DOHH2 (cell line): ENCODE measurements around the gene LBHD1.

Experiments used
- H3F3A ChIP-seq: fragments of 200-600 bp; sonication (generic), shearing (Covaris generic); 2 replicates; pipeline ENCODE4 v1.6.0; 2016; ENCODE audit warnings: antibody characterized with exemption, mild to moderate bottlenecking; ENCODE audit not compliant: control insufficient read depth, insufficient read depth
- H3K27ac ChIP-seq: fragments of 200-600 bp; sonication (generic); 2 replicates; pipeline ENCODE4 v1.5.1; 2014; ENCODE audit warnings: low read depth, mild to moderate bottlenecking, low read length, moderate library complexity
- H3K27me3 ChIP-seq: fragments of 200-600 bp; sonication (generic); 2 replicates; pipeline ENCODE4 v1.6.1; 2014; ENCODE audit warnings: mild to moderate bottlenecking, low read length, mixed read lengths; ENCODE audit not compliant: control insufficient read depth
- H3K36me3 ChIP-seq: fragments of 200-600 bp; sonication (generic); 2 replicates; pipeline ENCODE4 v1.6.1; 2014; ENCODE audit warnings: mild to moderate bottlenecking, low read length, moderate library complexity, mixed read lengths; ENCODE audit not compliant: control insufficient read depth
- H3K4me1 ChIP-seq: fragments of 200-600 bp; sonication (generic); 2 replicates; pipeline ENCODE4 v1.6.1; 2014; ENCODE audit warnings: mild to moderate bottlenecking, low read length, mixed read lengths; ENCODE audit not compliant: control insufficient read depth
- H3K4me2 ChIP-seq: fragments of 200-600 bp; sonication (generic); 2 replicates; pipeline ENCODE4 v1.6.0; 2014; ENCODE audit warnings: mild to moderate bottlenecking, low read length, moderate library complexity
- H3K4me3 ChIP-seq: fragments of 200-600 bp; sonication (generic); 2 replicates; pipeline ENCODE4 v1.5.1; 2014; ENCODE audit warnings: mild to moderate bottlenecking, low read length, mixed read lengths
- H3K79me2 ChIP-seq: fragments of 200-600 bp; sonication (generic); 2 replicates; pipeline ENCODE4 v1.6.1; 2014; ENCODE audit warnings: mild to moderate bottlenecking, low read length, mixed read lengths; ENCODE audit not compliant: control insufficient read depth
- H3K9me2 ChIP-seq: fragments of 200-600 bp; sonication (generic); replicated peaks from 2 replicates; pipeline ENCODE4 v1.6.1; 2014; ENCODE audit warnings: mild to moderate bottlenecking, low read length, mixed read lengths; ENCODE audit not compliant: control insufficient read depth
- H3K9me3 ChIP-seq: fragments of 200-600 bp; sonication (generic); 2 replicates; pipeline ENCODE4 v1.6.1; 2014; ENCODE audit warnings: antibody characterized with exemption, low read length, mixed read lengths; ENCODE audit not compliant: control insufficient read depth, insufficient read depth
- H4K20me1 ChIP-seq: fragments of 200-600 bp; sonication (generic); 2 replicates; pipeline ENCODE4 v1.6.0; 2014; ENCODE audit warnings: low read depth, mild to moderate bottlenecking, antibody characterized with exemption, low read length, moderate library complexity; ENCODE audit not compliant: control insufficient read depth, insufficient read depth
- EZH2phosphoT487 ChIP-seq: fragments of 200-600 bp; sonication (generic); IDR thresholded peaks from 2 replicates; pipeline ENCODE4 v1.6.1; 2017; ENCODE audit warnings: borderline replicate concordance, mild to moderate bottlenecking, antibody characterized with exemption, low read length, moderate library complexity, mixed read lengths
- TF ChIP-seq, protein P1 (sequence below): fragments of 200-600 bp; sonication (generic); IDR thresholded peaks from one replicate; pipeline ENCODE4 v1.5.1; 2014; ENCODE audit warnings: antibody characterized with exemption, mild to moderate bottlenecking, low read depth, low read length; ENCODE audit not compliant: poor library complexity, severe bottlenecking

The LBHD1 gene

DNA sequence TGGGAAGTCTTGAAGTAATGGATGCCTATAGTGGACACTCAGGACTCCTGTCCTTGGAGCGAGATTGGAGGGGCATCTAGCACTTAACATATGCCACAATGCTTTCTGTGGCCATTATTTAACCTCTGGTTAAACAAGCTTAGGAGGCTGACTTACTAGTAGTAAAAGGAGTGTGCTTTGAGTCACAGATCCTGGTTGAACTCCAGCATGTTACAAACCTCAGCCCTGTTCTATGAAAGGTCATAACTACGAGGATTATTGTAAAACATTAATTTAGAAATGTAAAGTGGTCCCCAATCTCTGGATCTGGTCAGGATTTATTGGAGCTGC is 1.1 kb upstream of the LBHD1 start:
- Histone ChIP-seq H3K27ac (peak overlapping the region; percentile 92; the same call in 1 of the 2 replicates), H3F3A (peaks cover 42% of the 10 kb centered on the region), H3K27me3 (no peaks in the 10 kb centered on the region), H3K4me1 (peaks cover 61% of the 10 kb centered on the region), H4K20me1 (no peaks in the 10 kb centered on the region), H3K79me2 (peaks cover 85% of the 10 kb centered on the region), H3K4me2 (peak overlapping the region; percentile 99), H3K4me3 (peak overlapping the region; percentile 95), H3K9me3 (no peaks in the 10 kb centered on the region), H3K36me3 (peaks cover 75% of the 10 kb centered on the region), H3K9me2 (no peaks in the 10 kb centered on the region)
- no peak for TF ChIP-seq EZH2phosphoT487
- TF ChIP-seq, protein P1, sequence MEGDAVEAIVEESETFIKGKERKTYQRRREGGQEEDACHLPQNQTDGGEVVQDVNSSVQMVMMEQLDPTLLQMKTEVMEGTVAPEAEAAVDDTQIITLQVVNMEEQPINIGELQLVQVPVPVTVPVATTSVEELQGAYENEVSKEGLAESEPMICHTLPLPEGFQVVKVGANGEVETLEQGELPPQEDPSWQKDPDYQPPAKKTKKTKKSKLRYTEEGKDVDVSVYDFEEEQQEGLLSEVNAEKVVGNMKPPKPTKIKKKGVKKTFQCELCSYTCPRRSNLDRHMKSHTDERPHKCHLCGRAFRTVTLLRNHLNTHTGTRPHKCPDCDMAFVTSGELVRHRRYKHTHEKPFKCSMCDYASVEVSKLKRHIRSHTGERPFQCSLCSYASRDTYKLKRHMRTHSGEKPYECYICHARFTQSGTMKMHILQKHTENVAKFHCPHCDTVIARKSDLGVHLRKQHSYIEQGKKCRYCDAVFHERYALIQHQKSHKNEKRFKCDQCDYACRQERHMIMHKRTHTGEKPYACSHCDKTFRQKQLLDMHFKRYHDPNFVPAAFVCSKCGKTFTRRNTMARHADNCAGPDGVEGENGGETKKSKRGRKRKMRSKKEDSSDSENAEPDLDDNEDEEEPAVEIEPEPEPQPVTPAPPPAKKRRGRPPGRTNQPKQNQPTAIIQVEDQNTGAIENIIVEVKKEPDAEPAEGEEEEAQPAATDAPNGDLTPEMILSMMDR, result no peak

DNA sequence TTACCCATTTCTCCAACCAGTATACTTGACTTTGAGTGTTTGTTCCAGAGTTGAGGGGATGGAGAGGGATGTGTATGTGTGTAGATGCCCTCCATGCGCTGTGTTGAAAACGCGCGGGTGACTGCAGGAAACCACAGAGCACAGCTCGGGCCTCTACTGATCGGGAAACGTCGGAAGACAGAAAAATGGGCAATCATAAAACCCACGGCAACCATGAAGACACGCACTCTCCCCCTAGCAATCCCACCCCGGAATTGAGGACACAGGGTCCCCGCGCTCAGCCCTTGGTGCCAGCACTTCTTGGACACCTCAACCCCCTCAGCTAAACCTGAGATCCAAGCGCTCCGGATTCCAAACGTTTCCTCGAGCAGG is 845 bp downstream of the LBHD1 start:
- peak overlapping the region; percentile 95 for H3K4me3 ChIP-seq
- no peaks in the 10 kb centered on the region for H3K27me3 ChIP-seq
- H3K9me3 ChIP-seq, result no peaks in the 10 kb centered on the region
- peaks cover 46% of the 10 kb centered on the region for H3F3A ChIP-seq
- TF ChIP-seq, protein P1, result no peak
- no peak for TF ChIP-seq EZH2phosphoT487
- peaks cover 5% of the 10 kb centered on the region for H4K20me1 ChIP-seq
- H3K9me2 ChIP-seq, result no peaks in the 10 kb centered on the region
- peaks cover 64% of the 10 kb centered on the region for H3K4me1 ChIP-seq
- H3K36me3 ChIP-seq, result peaks cover 76% of the 10 kb centered on the region
- peaks cover 85% of the 10 kb centered on the region for H3K79me2 ChIP-seq
- peak overlapping the region; percentile 99 for H3K4me2 ChIP-seq
- H3K27ac ChIP-seq, result peak overlapping the region; percentile 92

DNA sequence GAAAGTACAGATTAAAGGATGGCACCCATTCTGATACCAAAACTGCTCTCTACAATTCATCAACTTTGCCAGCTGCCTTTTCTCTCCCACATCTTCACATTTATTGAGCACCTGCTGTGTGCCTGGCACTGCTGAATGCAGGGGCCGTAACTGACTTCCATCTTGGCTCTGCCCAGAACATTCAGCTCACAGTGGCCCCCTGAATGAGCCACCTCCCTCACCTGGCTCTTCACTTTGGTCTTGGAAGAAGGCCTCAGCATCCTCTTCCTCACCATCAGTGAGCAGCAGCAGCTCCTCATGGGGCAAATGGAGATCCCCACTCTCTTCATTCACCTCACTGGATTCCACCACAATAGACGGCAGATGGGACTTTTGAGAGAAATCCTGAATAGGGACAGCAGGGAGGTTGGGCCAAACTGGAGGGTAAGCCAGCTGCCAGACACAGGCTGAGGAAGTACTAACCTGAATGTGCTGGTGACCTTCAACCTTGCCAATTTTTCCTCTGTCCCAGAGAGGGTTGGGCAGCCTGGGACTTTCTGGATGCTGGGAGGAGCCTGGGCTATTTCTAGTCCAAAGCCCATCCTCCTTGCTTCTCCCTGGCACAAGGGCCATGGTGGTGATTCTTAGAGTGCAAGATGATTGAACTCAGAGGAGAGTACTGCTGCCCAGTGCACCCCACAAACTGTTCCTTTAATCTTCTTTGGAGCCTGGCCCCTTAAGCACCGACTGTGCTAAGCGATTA is 2.5 kb downstream of the LBHD1 start:
- Histone ChIP-seq H3K4me1 (peaks cover 65% of the 10 kb centered on the region), H3K27me3 (no peaks in the 10 kb centered on the region), H3K4me3 (peak overlapping the region; percentile 95), H4K20me1 (peaks cover 12% of the 10 kb centered on the region), H3K27ac (peak overlapping the region; percentile 92), H3K79me2 (peaks cover 89% of the 10 kb centered on the region), H3F3A (peaks cover 55% of the 10 kb centered on the region), H3K9me2 (no peaks in the 10 kb centered on the region), H3K36me3 (peaks cover 82% of the 10 kb centered on the region), H3K4me2 (peak overlapping the region; percentile 99), H3K9me3 (no peaks in the 10 kb centered on the region)
- TF ChIP-seq, protein P1, result no peak
- no peak for TF ChIP-seq EZH2phosphoT487
